ENCODE measurements around the gene MRPL47.

MRPL47 gene

GRCh38 chr3:179580992-179581391 is 23.4 kb downstream of the MRPL47 start:
- H3K9me3 ChIP-seq (ENCODE audit: severe bottlenecking) = no peaks in the 10 kb centered on the region
- peaks cover 84% of the 10 kb centered on the region for H3K36me3 ChIP-seq
- TF ChIP-seq, protein P1, sequence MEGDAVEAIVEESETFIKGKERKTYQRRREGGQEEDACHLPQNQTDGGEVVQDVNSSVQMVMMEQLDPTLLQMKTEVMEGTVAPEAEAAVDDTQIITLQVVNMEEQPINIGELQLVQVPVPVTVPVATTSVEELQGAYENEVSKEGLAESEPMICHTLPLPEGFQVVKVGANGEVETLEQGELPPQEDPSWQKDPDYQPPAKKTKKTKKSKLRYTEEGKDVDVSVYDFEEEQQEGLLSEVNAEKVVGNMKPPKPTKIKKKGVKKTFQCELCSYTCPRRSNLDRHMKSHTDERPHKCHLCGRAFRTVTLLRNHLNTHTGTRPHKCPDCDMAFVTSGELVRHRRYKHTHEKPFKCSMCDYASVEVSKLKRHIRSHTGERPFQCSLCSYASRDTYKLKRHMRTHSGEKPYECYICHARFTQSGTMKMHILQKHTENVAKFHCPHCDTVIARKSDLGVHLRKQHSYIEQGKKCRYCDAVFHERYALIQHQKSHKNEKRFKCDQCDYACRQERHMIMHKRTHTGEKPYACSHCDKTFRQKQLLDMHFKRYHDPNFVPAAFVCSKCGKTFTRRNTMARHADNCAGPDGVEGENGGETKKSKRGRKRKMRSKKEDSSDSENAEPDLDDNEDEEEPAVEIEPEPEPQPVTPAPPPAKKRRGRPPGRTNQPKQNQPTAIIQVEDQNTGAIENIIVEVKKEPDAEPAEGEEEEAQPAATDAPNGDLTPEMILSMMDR (IDR thresholded peaks at IDR 0.05; ENCODE audit: low read depth, low read length) = no peak
- DNase-seq = no peak
- no peak overlapping the region for H3K27ac ChIP-seq
- H3K27me3 ChIP-seq (ENCODE audit: insufficient read depth, low read depth, severe bottlenecking) = no peaks in the 10 kb centered on the region
- no peak overlapping the region for H3K4me3 ChIP-seq (ENCODE audit: low read depth, low read length)

DNA sequence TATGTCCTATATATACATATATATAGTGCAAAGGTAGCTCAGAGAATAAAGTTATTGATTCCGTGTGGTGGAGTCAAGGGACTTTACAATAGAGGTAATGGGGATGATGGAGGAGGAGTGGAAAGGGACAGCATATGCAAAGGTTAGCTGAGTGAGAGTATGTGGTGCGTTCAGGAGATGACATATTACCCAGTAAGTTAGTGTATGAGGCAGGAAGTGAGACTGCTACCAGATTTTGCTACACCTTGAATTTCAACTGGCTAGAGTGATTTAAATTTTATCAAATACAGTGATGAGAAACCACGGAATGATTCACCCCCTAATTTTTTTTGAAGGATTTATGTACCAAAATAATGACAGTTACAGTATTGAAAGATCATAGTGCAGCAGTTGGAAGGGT is 38.9 kb downstream of the MRPL47 start:
- H3K36me3 ChIP-seq = peaks cover 15% of the 10 kb centered on the region
- H3K4me3 ChIP-seq (ENCODE audit: low read depth, low read length) = no peak overlapping the region
- H3K27me3 ChIP-seq (ENCODE audit: insufficient read depth, low read depth, severe bottlenecking) = no peaks in the 10 kb centered on the region
- no peak for DNase-seq
- no peaks in the 10 kb centered on the region for H3K9me3 ChIP-seq (ENCODE audit: severe bottlenecking)
- H3K27ac ChIP-seq = no peak overlapping the region
- TF ChIP-seq, protein P1 (IDR thresholded peaks at IDR 0.05; ENCODE audit: low read depth, low read length) = no peak

DNA sequence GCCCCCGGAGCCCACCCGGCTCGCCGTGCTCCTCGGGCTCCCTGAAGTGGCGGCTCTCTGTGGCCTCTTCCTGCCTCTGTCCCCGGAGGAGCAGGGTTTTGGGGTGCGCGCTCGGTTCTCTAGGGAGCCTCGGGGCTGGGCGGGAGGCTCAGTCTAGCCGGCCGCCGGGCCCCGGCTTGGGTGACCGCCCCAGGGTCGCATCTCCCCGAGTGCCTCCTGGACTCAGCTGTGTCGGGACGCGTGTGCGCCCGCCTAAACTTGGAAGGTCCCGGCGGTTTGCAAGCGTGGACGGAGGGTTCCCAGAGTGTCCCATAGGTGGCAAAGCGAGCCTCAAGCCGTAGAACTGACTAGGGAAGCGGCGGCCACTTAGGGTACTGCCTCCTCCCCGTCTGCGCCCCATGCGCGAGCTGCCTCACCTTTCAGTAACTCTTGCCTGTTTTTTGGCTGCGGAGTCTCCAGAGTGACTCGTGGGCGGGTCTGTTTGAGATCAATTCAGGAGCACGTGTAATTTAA is 41.1 kb downstream of the MRPL47 start:
- DNase-seq = peak; percentile 74
- TF ChIP-seq, protein P1 (IDR thresholded peaks at IDR 0.05; ENCODE audit: low read depth, low read length) = peak; percentile 50; the same call in 1 of the 2 replicates
- Histone ChIP-seq H3K36me3 (peaks cover 4% of the 10 kb centered on the region; the same call in 1 of the 2 replicates), H3K27ac (peak overlapping the region; percentile 99), H3K4me3 (ENCODE audit: low read depth, low read length) (peak overlapping the region; percentile 91), H3K27me3 (ENCODE audit: insufficient read depth, low read depth, severe bottlenecking) (no peaks in the 10 kb centered on the region), H3K9me3 (ENCODE audit: severe bottlenecking) (no peaks in the 10 kb centered on the region)

DNA sequence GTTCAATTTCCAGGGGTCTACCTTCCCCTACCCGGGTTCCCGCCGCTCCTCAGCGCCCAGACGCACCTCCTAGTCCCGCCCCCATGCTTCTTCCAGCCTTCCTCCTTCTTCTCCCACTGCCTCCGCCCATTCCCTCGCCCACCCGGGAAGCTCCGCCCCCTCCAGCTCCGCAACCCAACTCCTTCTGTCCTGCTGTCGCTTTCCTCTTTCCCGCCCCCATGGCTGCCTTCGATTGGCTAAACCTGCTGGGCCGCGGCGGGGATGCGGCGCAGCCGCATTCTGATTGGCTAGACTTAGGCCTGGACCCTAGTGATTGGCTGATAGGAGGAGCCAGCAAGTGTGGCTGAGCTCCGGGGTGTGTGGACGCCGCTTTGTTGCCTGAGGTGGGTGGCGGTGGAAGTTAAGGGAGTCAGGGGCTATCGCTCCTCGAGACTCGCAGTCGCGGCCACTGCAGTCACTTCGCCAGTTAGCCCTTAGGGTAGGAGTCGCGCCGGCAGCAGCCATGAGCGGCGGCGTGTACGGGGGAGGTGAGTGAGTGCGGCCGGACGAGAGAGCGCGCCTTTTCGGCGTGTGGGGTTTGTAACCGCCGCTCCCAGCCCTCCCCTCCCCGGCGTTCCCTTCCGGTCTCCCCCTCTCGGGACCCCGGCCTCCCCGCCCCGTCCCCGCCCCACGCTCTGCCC is 41.7 kb downstream of the MRPL47 start, which contains the start of gene ACTL6A:
Gene ACTL6A, plus strand, starts transcription at position 336 of the 680 bp plus-strand sequence. Its CDS starts 167 bp downstream, at position 503.
- TF ChIP-seq, protein P1 (IDR thresholded peaks at IDR 0.05; ENCODE audit: low read depth, low read length) = no peak
- Histone ChIP-seq H3K27me3 (ENCODE audit: insufficient read depth, low read depth, severe bottlenecking) (no peaks in the 10 kb centered on the region), H3K4me3 (ENCODE audit: low read depth, low read length) (peak within 1 kb of the TSS; percentile 91), H3K27ac (peak within 1 kb of the TSS; percentile 99), H3K9me3 (ENCODE audit: severe bottlenecking) (no peaks in the 10 kb centered on the region), H3K36me3 (peaks cover 4% of the 10 kb centered on the region; the same call in 1 of the 2 replicates)
- peak; percentile 100 for DNase-seq

DNA sequence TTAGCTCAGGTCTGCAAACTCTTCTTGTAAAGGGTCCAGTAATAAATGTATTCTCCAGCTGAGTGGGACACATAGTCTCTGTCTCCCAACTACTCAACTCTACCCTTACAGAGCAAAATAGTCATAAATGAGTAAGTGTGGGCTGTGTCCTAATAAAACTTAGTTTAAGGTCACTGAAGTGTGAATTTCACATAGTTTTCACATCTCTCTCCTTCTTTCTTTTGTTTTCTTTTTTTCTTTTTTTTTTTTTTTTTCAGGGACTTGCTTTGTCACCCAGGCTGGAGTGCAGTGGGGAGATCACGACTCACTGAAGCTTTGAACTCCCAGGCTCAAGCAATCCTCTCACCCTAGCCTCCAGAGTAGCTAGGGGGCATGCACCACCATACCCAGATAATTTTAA is 43.6 kb downstream of the MRPL47 start:
- H3K9me3 ChIP-seq (ENCODE audit: severe bottlenecking) = no peaks in the 10 kb centered on the region
- TF ChIP-seq, protein P1 (IDR thresholded peaks at IDR 0.05; ENCODE audit: low read depth, low read length) = no peak
- DNase-seq = no peak
- H3K27me3 ChIP-seq (ENCODE audit: insufficient read depth, low read depth, severe bottlenecking) = no peaks in the 10 kb centered on the region
- H3K36me3 ChIP-seq = peaks cover 4% of the 10 kb centered on the region; the same call in 1 of the 2 replicates
- H3K27ac ChIP-seq = no peak overlapping the region
- no peak overlapping the region for H3K4me3 ChIP-seq (ENCODE audit: low read depth, low read length)

All from WERI-Rb-1 (cell line).